HG03442 (cell line): ENCODE measurements around the gene OPN4.

ENCODE experiments used
- ATAC-seq: cut with Tn5 transposase; IDR thresholded peaks from one replicate; pipeline ENCODE4 v1.9.1; 2021; ENCODE audit warnings: mild to moderate bottlenecking, moderate library complexity; ENCODE audit not compliant: unreplicated experiment

OPN4 gene

DNA sequence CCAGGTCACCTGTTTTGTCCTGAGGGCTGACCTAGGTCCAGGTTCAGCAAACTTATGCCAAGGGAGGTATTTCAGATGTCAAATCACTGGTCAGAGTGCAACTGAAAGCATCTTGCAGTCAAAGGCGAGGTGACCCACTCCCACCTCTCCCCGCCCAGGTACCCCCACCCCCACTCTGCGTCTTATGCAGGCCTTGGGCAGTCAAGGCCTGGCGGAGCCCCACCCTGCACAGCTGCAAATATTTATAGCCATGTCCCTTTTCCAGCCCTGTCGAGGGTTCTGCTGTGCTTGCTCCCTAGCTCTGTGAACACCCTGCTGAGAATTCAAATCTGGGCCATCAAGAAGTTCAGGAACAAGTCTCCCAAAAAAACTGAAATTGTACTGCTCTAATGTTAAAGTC lies 61.5 kb downstream of the OPN4 start:
- ATAC-seq, result no peak
